KMS-11 (cell line): Measurements from ENCODE around the gene OR5J2.

Experiments used
- H2AFZ ChIP-seq: fragments of 200-600 bp; sonication (generic); 2 replicates; pipeline ENCODE4 v1.6.1; 2016; ENCODE audit warnings: antibody characterized with exemption, mixed run types, low read depth
- H3K27ac ChIP-seq: fragments of 200-600 bp; sonication (generic); 2 replicates; pipeline ENCODE4 v1.6.1; 2016; ENCODE audit warnings: mild to moderate bottlenecking, mixed run types
- H3K27me3 ChIP-seq: fragments of 200-600 bp; sonication (generic); 2 replicates; pipeline ENCODE4 v1.6.1; 2017; ENCODE audit warnings: mild to moderate bottlenecking, low read depth, mixed run types, moderate library complexity; ENCODE audit not compliant: insufficient read depth
- H3K36me3 ChIP-seq: fragments of 200-600 bp; sonication (generic); 2 replicates; pipeline ENCODE4 v1.6.1; 2017; ENCODE audit warnings: mild to moderate bottlenecking, mixed run types; ENCODE audit not compliant: insufficient read depth
- H3K4me1 ChIP-seq: fragments of 200-600 bp; sonication (generic); 2 replicates; pipeline ENCODE4 v1.6.1; 2016; ENCODE audit warnings: mild to moderate bottlenecking, low read depth, mixed run types; ENCODE audit not compliant: poor library complexity, severe bottlenecking
- H3K4me2 ChIP-seq: fragments of 200-600 bp; sonication (generic); 2 replicates; pipeline ENCODE4 v1.7.0; 2016; ENCODE audit warnings: mild to moderate bottlenecking, mixed run types
- H3K4me3 ChIP-seq: fragments of 200-600 bp; sonication (generic); IDR thresholded peaks from 2 replicates; pipeline ENCODE4 v1.6.1; 2017; ENCODE audit warnings: low read depth, low read length, mixed read lengths; ENCODE audit not compliant: insufficient read depth
- H3K79me2 ChIP-seq: fragments of 200-600 bp; sonication (generic); 2 replicates; pipeline ENCODE4 v1.6.1; 2016; ENCODE audit warnings: low read depth, mixed run types; ENCODE audit not compliant: insufficient read depth
- H3K9ac ChIP-seq: fragments of 200-600 bp; sonication (generic); 2 replicates; pipeline ENCODE4 v1.6.1; 2016; ENCODE audit warnings: mild to moderate bottlenecking, mixed run types
- H4K20me1 ChIP-seq: fragments of 200-600 bp; sonication (generic); 2 replicates; pipeline ENCODE4 v1.6.1; 2016; ENCODE audit warnings: mild to moderate bottlenecking, mixed run types; ENCODE audit not compliant: insufficient read depth
- CTCF ChIP-seq: fragments of 200-600 bp; sonication (generic); conservative IDR thresholded peaks from 2 replicates; pipeline ENCODE4 v1.6.1; 2017; ENCODE audit warnings: low read depth, mild to moderate bottlenecking, antibody characterized with exemption, low read length, moderate library complexity, mixed read lengths

The OR5J2 gene

GRCh38 chr11:56188602-56189001, 12.2 kb downstream of the OR5J2 start:
- H3K4me1 ChIP-seq, result no peaks in the 10 kb centered on the region
- H3K27ac ChIP-seq, result no peak overlapping the region
- no peak overlapping the region for H2AFZ ChIP-seq
- no peak overlapping the region for H3K4me3 ChIP-seq
- no peak for TF ChIP-seq CTCF
- H3K27me3 ChIP-seq, result no peaks in the 10 kb centered on the region
- no peaks in the 10 kb centered on the region for H3K36me3 ChIP-seq
- H3K79me2 ChIP-seq, result no peaks in the 10 kb centered on the region
- no peak overlapping the region for H3K9ac ChIP-seq
- H4K20me1 ChIP-seq, result no peaks in the 10 kb centered on the region
- H3K4me2 ChIP-seq, result no peak overlapping the region

GRCh38 chr11:56196705-56197104, 20.3 kb downstream of the OR5J2 start:
- H3K27ac ChIP-seq, result no peak overlapping the region
- H3K9ac ChIP-seq, result no peak overlapping the region
- no peak overlapping the region for H3K4me3 ChIP-seq
- H3K36me3 ChIP-seq, result no peaks in the 10 kb centered on the region
- no peaks in the 10 kb centered on the region for H3K4me1 ChIP-seq
- no peak overlapping the region for H2AFZ ChIP-seq
- no peak for TF ChIP-seq CTCF
- no peaks in the 10 kb centered on the region for H3K79me2 ChIP-seq
- H4K20me1 ChIP-seq, result no peaks in the 10 kb centered on the region
- H3K4me2 ChIP-seq, result no peak overlapping the region
- H3K27me3 ChIP-seq, result no peaks in the 10 kb centered on the region

GRCh38 chr11:56197367-56197766, 20.9 kb downstream of the OR5J2 start:
- TF ChIP-seq CTCF, result no peak
- no peak overlapping the region for H3K4me2 ChIP-seq
- no peak overlapping the region for H3K27ac ChIP-seq
- no peaks in the 10 kb centered on the region for H4K20me1 ChIP-seq
- no peak overlapping the region for H2AFZ ChIP-seq
- H3K79me2 ChIP-seq, result no peaks in the 10 kb centered on the region
- no peaks in the 10 kb centered on the region for H3K36me3 ChIP-seq
- H3K9ac ChIP-seq, result no peak overlapping the region
- H3K4me1 ChIP-seq, result no peaks in the 10 kb centered on the region
- no peaks in the 10 kb centered on the region for H3K27me3 ChIP-seq
- H3K4me3 ChIP-seq, result no peak overlapping the region

GRCh38 chr11:56207790-56208189, 31.4 kb downstream of the OR5J2 start:
- Histone ChIP-seq H3K36me3 (no peaks in the 10 kb centered on the region; the same call in 1 of the 2 replicates), H3K27ac (no peak overlapping the region), H3K4me3 (no peak overlapping the region), H3K4me2 (no peak overlapping the region), H2AFZ (no peak overlapping the region), H3K4me1 (no peaks in the 10 kb centered on the region), H3K79me2 (no peaks in the 10 kb centered on the region), H3K9ac (no peak overlapping the region), H4K20me1 (no peaks in the 10 kb centered on the region), H3K27me3 (no peaks in the 10 kb centered on the region)
- no peak for TF ChIP-seq CTCF
